Motor neuron (in vitro differentiated cells): ENCODE data around the gene URAD. TPM values are rescaled to one million over a fixed set of nuclear protein-coding genes. Genes with fewer than 3 reads are reported as not detected.
A peak's percentile ranks its signal among the peaks of the same experiment; 100 is the strongest.
"Not testable (repeated sequence)": the region's sequence is repeated elsewhere in the genome, so short reads cannot be mapped to it uniquely, and the experiment has no call there.

Source experiments
- ATAC-seq, 8 experiments: fragments of 200-7000 bp; cut with Tn5 transposase; replicated peaks in 6 of 8; 2 replicates each; pipeline ENCODE4 v1.8.0; 2021; ENCODE audit warnings: mild to moderate bottlenecking in 8 of 8, moderate library complexity in 8 of 8
- H3K27ac ChIP-seq, 2 donors: fragments of 250-450 bp; sonication (Bioruptor Pico); 2 replicates each; pipeline ENCODE4 v1.9.0; 2021; ENCODE audit warnings: antibody characterized with exemption in 2 of 2, mild to moderate bottlenecking in 2 of 2, moderate library complexity in 1 of 2
- H3K4me1 ChIP-seq, 2 donors: fragments of 250-450 bp; sonication (Bioruptor Pico); replicated peaks in 1 of 2; 2 replicates each; pipeline ENCODE4 v1.6.1; 2021; ENCODE audit warnings: antibody characterized with exemption in 2 of 2, mild to moderate bottlenecking in 2 of 2, moderate library complexity in 1 of 2
- H3K4me3 ChIP-seq, 5 donors: fragments of 250-450 bp; sonication (Bioruptor Pico); 2 replicates each; pipeline ENCODE4 v1.9.0; 2021; ENCODE audit warnings: antibody characterized with exemption in 5 of 5, mild to moderate bottlenecking in 5 of 5, moderate library complexity in 4 of 5
- WGBS, 10 experiments: fragments of 450-650 bp; shearing (Covaris generic); methylation state at CpG; one replicate each; pipeline ENCODE4 v1.0.0; 2022; 5-methylcytosine and 5-hydroxymethylcytosine counted together
- in situ Hi-C, 9 experiments: fragments of 400-800 bp; cut with MboI; loops; one replicate each; pipeline ENCODE4 v1.15.0; 2021; ENCODE audit warnings: low sequenced_read_pairs in 9 of 9, low pct_unique_long_range_greater_than_20kb in 2 of 9; ENCODE audit not compliant: unreplicated experiment in 9 of 9
- total RNA-seq, 8 experiments: library from RNA; unstranded; fragments of 300-600 nt; gene quantifications; 2 replicates each; pipeline versions ENCODE4 v1.2.3 to v1.2.4, GENCODE V29; 2022

Gene URAD, protein sequence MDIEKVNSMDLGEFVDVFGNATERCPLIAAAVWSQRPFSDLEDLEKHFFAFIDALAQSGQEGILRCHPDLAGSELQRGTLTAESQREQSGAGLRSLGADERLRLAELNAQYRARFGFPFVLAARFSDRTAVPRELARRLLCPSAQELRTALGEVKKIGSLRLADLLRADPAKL
- total RNA-seq, result not detected

DNA sequence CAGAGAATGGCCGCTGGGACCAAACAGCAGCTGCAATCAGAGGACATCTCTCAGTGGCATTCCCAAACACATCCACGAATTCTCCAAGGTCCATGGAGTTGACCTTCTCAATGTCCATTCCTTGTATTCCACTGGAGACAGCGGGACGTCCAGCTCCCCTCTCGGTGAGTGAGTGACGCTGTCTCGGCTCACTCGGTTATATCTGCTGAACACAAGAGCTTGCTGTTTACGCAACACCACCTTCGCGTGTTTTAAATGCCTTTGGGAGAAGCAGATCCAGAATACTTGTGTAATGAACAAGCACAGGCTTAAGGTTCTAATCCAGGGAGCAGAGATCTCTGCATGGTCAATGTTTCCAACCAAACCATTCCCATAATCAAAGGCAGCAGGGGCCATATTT is at the start of gene URAD:
URAD (minus strand) TSS at position 174 of the 400 bp plus-strand sequence; CDS start at position 118, 56 bp downstream.
- WGBS, 10 experiments, result 20 to 87% (median 65%) methylated on average over 2 to 9 of the region's 11 CpGs; no CpG with 5 or more reads in 2 of the 10 experiments
- in situ Hi-C loops, result loop anchor here (10.0 to 25.0 kb wide), 5 partner anchors 154 to 1001 kb away; no protein-coding TSS in a partner anchor
- ATAC-seq, result no peak
- no peaks in the 10 kb centered on the region for H3K4me1 ChIP-seq
- no peak within 1 kb of the TSS for H3K27ac ChIP-seq
- no peak within 1 kb of the TSS for H3K4me3 ChIP-seq

DNA sequence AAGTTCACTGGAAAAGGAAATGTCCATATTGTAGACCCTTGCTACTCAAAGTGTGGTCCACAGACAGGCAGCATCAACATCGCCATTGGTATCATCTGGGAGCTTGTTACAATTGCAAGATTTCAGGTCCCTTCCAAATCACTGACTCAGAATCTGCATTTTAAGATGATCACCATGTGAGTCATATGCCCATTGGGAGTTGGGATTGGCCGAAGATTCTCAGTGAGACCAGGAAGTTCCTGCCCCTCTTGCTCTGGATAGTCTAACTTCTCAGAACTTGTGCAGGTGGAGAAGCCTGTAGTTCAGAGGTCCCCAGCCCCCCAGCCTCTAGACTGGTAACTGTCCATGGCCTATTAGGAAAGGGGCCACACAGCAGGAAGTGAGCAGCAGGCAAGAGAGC is 48.9 kb upstream of the URAD start:
- Histone ChIP-seq H3K27ac (no peak overlapping the region), H3K4me3 (no peak overlapping the region), H3K4me1 (no peaks in the 10 kb centered on the region)
- in situ Hi-C loops, result no loop called here
- WGBS, 10 experiments, result 14 to 100% (median 69%) methylated on average over 1 to 2 of the region's 2 CpGs; no CpG with 5 or more reads in 2 of the 10 experiments
- peak in 1 of 8 experiments; percentile 43 for ATAC-seq

DNA sequence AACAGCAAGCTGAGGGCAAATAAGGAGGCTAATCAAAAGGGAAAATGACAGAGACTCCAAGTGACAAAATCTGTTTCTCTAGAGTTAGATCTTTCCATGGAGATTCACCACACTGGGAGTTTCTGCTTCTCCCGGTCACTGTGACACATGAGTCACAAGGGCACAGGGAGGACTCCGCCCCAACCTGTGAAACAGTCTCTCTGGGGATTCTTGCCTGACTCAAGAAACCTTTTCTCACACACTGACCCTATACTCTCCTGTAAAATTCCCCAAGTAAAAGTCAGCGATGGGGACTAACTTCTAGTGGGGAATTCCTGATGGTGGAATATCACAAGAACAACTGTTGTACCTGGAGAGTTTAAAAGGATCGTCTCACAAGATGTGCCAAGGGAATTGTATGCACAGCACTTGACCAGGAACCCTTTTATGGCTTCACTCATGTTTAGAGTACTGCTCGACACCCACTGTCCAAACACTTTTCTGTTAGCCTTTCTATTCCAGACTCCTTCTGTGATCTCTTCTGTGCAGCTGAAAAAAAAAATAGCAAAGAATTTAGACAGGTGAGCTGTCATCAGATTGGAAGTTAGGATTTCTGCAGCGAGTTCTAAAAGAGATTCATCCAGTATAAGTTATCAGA is 46.8 kb upstream of the URAD start:
- in situ Hi-C loops, result no loop called here

DNA sequence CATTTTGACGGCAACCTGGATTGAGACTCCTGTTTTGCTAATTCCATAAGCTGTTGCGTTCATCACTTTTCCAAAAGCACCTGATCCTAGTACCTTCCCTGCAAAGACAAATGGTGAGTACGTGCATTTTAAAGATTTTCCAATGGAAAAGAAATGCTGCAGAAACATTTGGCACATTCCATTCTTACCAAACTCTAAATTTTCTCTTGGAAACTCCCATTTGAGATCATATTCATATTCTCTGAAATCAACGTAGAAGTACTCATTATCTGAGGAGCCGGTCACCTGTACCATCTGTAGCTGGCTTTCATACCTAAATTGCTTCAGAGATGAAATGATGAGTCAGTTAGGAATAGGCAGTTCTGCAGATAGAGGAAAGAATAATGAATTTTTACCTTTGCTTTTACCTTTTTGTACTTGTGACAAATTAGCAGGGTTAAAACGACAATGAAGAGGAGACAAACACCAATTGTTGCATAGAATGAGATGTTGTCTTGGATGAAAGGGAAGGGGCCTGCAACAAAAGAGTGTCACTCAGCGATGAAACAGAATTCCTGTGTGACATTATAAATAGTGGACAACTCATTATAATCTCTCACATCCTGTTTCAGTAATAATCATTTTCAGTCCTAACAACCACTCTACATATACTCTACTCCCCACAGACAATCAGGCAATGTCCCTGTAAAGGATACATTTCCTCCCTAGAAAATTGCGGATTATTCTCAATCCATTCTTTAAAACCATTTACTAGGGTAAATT is 45.6 kb upstream of the URAD start:
- WGBS, 10 experiments, result 40 to 100% (median 89%) methylated on average over 1 to 8 of the region's 8 CpGs
- H3K4me3 ChIP-seq, result no peak overlapping the region
- in situ Hi-C loops, result no loop called here
- no peaks in the 10 kb centered on the region for H3K4me1 ChIP-seq
- H3K27ac ChIP-seq, result no peak overlapping the region
- no peak for ATAC-seq

More for the DNA sequence above, 46.8 kb upstream of the URAD start:
- peak in 2 of 8 experiments; percentile 50 to 54 for ATAC-seq
- H3K4me3 ChIP-seq, result no peak overlapping the region
- no peak overlapping the region for H3K27ac ChIP-seq
- no peaks in the 10 kb centered on the region for H3K4me1 ChIP-seq
- WGBS, 10 experiments, result 0 to 83% (median 41%) methylated on average over 1 to 6 of the region's 6 CpGs; no CpG with 5 or more reads in 2 of the 10 experiments

DNA sequence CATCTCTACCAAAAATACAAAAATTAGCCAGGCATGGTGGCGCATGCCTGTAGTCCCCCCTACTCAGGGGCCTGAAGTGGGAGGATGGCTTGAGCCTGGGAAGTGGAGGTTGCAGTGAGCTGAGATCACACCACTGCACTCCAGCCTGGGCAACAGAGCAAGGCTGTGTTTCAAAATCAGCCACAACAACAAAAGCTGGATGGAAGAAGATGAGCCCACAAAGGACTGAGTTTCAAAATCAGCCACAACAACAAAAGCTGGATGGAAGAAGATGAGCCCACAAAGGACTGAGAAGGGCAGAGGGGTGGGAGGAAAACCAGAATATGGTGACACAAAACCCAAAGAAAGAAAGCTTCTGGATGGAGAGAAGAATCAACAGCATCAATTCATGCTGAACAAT is 43.9 kb upstream of the URAD start:
- in situ Hi-C loops, H3K4me1 ChIP-seq, H3K4me3 ChIP-seq, ATAC-seq, H3K27ac ChIP-seq: not testable (repeated sequence)
- 100% methylated on average over 1 of the region's 1 CpG; no CpG with 5 or more reads in 7 of the 10 experiments for WGBS, 10 experiments

DNA sequence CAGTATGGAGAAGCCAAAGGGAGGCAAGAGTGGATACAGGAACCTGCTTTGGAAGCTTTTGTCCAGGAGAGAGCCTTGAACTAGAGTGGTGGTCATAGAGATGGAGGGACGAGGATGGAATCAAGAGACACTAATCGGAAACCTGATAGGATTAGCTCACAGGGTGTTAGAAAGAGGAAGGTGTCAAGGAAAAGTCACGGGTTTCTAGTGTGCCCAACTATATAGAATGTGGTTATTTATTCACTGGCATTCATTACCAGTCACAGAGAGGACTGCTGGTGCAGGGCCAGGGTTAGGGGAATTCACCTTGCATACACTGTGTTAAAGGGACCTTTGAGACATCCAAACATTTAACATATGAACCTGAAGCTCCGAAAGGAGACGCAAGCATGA is 43.4 kb upstream of the URAD start:
- H3K27ac ChIP-seq, result no peak overlapping the region
- 0 to 92% (median 65%) methylated on average over 1 to 3 of the region's 5 CpGs for WGBS, 10 experiments
- no peak overlapping the region for H3K4me3 ChIP-seq
- in situ Hi-C loops, result no loop called here
- ATAC-seq, result no peak
- no peaks in the 10 kb centered on the region for H3K4me1 ChIP-seq

DNA sequence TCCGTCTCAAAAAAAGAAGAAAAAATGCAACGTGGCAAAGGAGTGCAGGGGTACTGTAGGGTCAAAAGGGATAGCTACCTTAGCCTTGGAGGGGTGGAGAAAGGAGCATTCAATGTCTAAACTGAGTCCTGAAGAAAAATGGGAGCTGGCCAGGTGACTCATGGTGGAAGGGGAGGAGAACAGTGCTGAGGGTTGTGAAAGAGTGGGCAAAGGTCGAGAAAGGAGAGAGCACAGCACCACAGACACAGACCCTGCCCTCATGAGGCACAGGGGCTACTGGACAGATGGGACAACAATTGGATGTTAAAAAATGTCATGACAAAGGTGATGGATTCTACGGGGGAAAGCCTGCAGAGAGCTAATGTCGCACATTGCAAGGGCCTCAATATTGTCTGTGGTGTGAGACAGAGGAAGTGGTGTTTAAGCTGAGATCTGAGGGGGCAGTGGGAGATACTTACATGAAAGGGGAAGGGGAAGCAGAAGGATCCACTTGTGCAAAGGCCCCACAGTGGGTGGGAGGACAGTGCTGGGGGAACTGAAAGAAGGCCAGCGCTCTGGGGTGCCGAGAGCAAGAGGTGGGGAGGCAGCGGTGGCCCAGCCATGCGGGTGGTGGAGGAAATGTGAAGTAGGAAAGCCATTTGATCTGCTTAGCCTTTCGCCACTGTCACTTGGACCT is 42.9 kb upstream of the URAD start:
- WGBS, 10 experiments, result 17 to 94% (median 73%) methylated on average over 1 to 9 of the region's 10 CpGs; no CpG with 5 or more reads in 1 of the 10 experiments

DNA sequence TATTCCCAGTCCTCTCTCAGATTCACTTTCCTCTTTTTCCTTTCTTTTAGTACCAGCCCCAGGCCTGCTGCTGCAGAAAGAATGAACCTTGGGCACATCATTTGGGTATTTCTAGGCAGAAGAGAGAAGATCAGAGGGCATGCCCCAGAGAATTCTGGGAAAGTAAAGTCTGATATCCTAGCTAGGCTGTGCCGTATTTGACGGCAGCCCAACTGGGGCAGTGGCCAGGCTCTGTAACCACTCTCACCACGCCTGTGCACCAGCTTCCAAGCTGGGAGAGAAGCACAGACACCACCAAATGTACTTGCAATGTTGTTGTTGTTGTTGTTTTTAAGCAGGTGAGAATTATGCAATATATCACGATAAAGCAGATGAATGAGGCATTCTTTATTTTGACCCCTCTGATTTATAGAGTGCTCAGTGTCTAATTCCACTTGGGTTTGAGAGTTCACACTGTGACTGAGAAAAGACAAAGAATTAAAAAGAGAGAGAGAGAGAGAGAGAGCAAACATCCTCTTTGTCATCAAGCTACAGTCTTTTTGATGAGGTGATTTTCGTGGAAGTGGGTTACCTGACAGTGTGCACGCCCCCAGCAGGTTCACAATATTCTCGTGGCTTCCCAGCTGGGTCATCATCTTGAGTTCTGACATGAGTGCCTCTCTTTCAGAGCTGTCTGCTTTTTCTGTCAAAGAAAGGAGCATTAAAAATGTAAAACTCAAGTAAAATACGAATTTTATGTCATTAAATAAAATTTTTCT is 39.3 kb upstream of the URAD start:
- H3K4me3 ChIP-seq, result no peak overlapping the region
- H3K4me1 ChIP-seq, result no peaks in the 10 kb centered on the region
- no peak overlapping the region for H3K27ac ChIP-seq
- WGBS, 10 experiments, result 23 to 92% (median 66%) methylated on average over 1 to 6 of the region's 8 CpGs
- in situ Hi-C loops, result no loop called here
- no peak for ATAC-seq

More for the DNA sequence above, 42.9 kb upstream of the URAD start:
- ATAC-seq, result no peak
- Histone ChIP-seq H3K4me3 (no peak overlapping the region), H3K27ac (no peak overlapping the region), H3K4me1 (no peaks in the 10 kb centered on the region)
- in situ Hi-C loops, result no loop called here

DNA sequence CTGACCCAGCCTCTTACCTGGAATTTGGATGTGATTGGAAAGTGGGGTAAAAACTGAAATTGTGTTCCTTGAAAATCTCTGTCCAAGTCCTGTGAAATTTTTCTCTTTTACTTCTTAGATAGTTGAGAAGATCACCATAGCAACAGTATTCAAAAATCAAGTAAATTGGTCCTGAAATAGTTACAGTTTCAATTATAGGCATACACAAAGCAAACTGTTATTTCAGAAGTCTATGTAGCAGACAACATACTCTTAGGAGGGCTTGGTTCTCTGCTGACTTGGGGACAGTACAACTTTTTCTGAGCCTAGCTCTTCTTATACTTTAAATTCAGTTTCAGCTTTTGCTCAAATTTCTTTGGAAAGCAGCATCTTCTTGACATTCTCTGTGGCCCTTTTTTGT is 38.6 kb upstream of the URAD start:
- Histone ChIP-seq H3K4me1 (no peaks in the 10 kb centered on the region), H3K4me3 (no peak overlapping the region), H3K27ac (no peak overlapping the region)
- in situ Hi-C loops, result no loop called here
- ATAC-seq, result no peak

DNA sequence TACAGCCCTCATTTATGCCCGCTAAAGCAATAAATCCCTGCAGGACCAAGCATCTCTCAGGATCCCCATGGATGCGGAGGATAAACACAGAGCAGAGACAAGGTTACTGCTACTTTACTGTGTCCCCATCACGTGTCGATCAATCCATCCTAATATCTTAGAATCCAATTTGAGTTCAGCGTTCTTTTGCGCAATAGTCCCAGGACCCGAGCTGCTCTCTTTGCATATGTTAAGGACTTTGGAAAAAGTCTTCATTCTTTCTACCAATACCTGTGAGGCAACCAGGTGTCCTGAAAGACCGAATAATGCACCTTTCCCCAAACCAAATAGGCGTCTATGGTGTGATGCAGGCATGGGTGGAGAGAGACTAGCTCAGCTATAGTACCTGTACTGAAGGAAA is 38.0 kb upstream of the URAD start:
- 0 to 90% (median 69%) methylated on average over 1 to 6 of the region's 9 CpGs; no CpG with 5 or more reads in 2 of the 10 experiments for WGBS, 10 experiments
- Histone ChIP-seq H3K4me1 (no peaks in the 10 kb centered on the region), H3K27ac (no peak overlapping the region), H3K4me3 (no peak overlapping the region)
- in situ Hi-C loops, result no loop called here
- ATAC-seq, result no peak

DNA sequence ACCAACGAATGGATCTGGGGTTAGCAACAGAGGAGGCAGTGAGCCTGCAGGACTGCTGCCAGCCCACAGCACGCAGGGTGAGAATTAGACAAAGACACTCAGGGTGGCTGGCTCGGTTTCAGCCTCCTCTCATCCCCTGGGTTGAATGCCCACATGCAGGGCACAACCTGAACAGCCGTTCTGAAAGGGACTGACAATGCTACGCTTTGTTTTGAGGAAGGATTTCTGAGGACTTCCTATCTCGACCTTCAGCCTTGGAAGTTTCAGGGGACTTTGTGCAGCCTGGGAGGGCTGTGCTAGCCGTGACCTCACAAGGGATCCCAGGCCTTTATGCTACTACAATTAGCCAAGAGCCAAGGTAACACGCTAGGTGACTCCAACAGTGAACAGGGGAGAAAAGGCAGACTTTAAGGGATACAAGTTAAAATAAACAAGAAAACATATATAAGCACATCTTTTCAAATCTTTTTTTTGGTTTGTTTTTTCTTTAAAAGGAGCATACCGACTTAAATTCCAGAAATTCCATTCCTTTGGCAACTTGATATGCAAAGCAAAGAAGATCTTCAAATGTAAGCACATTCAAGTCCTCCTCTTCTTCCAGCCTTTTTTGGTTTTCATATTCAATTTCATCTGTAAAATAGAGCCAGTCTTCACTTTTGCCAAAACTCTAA is 34.5 kb upstream of the URAD start:
- Histone ChIP-seq H3K27ac (no peak overlapping the region), H3K4me3 (no peak overlapping the region), H3K4me1 (no peaks in the 10 kb centered on the region)
- ATAC-seq, result peak in 1 of 8 experiments; percentile 9
- 27 to 63% (median 49%) methylated on average over 1 to 9 of the region's 9 CpGs for whole genome bisulfite sequencing, 10 experiments
- in situ Hi-C loops, result no loop called here

DNA sequence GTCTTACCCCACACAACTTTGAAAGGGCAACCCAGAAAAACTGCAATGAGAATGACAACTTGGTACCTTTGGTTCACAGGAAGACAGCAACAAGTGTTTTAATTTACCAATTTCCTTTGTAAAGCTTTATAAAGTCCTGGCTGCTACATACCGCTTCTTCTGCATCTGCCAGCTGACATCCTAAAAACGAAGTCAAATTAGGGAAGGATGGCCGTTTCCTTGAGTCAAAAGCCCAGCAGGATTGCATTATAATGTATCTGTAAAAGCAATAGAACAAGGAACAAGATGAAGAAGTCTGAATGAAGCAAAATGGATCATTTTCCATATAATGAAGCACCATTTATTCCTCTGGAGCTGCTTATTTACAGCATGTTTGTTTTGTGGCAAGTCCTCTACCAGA is 25.8 kb upstream of the URAD start:
- WGBS, 10 experiments, result 0 to 63% (median 29%) methylated on average over 1 to 3 of the region's 3 CpGs; no CpG with 5 or more reads in 1 of the 10 experiments
- H3K27ac ChIP-seq, result no peak overlapping the region
- no peak for ATAC-seq
- in situ Hi-C loops, result no loop called here
- no peak overlapping the region for H3K4me3 ChIP-seq
- no peaks in the 10 kb centered on the region for H3K4me1 ChIP-seq
